Spleen (tissue), 11 donors: Measurements from ENCODE around the gene ATP2B2. TPM values are rescaled to one million over a fixed set of nuclear protein-coding genes. Genes with fewer than 3 reads are reported as not detected.

Source experiments
- DNase-seq: peaks from one replicate; pipeline ENCODE4 v3.0.0-alpha.2; 2020
- H3K27ac ChIP-seq, 8 donors: fragments of 200-600 bp; sonication (generic) in 7 of 8; 1 replicate in 4 of 8; 2 replicates in 4 of 8; pipeline versions ENCODE4 v1.5.0 to v1.8.0; 2016 to 2021; ENCODE audit warnings: inconsistent platforms in 4 of 8, mild to moderate bottlenecking in 4 of 8, moderate library complexity in 1 of 8
- H3K27me3 ChIP-seq, 7 donors: fragments of 200-600 bp; sonication (generic) in 6 of 7; replicated peaks in 1 of 7; 1 replicate in 4 of 7; 2 replicates in 3 of 7; pipeline versions ENCODE4 v1.5.0 to v1.8.0; 2016 to 2021; ENCODE audit warnings: inconsistent platforms in 3 of 7, mild to moderate bottlenecking in 1 of 7
- H3K36me3 ChIP-seq, 6 donors: fragments of 200-600 bp; sonication (generic) in 5 of 6; 1 replicate in 4 of 6; 2 replicates in 2 of 6; pipeline versions ENCODE4 v1.5.0 to v1.8.0; 2016 to 2021; ENCODE audit warnings: inconsistent platforms in 2 of 6
- H3K4me1 ChIP-seq, 6 donors: fragments of 200-600 bp; sonication (generic) in 5 of 6; 1 replicate in 3 of 6; 2 replicates in 3 of 6; pipeline versions ENCODE4 v1.5.0 to v1.8.0; 2016 to 2021; ENCODE audit warnings: inconsistent platforms in 3 of 6
- H3K4me3 ChIP-seq, 8 donors: fragments of 200-600 bp; sonication (generic) in 7 of 8; 1 replicate in 4 of 8; 2 replicates in 4 of 8; pipeline versions ENCODE4 v1.5.0 to v1.8.0; 2016 to 2021; ENCODE audit warnings: inconsistent platforms in 4 of 8, mild to moderate bottlenecking in 4 of 8, moderate library complexity in 2 of 8
- H3K9me3 ChIP-seq, 8 donors: fragments of 200-600 bp; sonication (generic) in 7 of 8; 1 replicate in 4 of 8; 2 replicates in 4 of 8; pipeline versions ENCODE4 v1.5.0 to v1.8.0; 2016 to 2021; ENCODE audit warnings: inconsistent platforms in 4 of 8
- CTCF ChIP-seq, 11 experiments: fragments of 200-600 bp in 7 of 11; fragments of 450-650 bp in 4 of 11; sonication (generic) in 4 of 11; IDR thresholded peaks in 8 of 11; conservative IDR thresholded peaks in 3 of 11; 1 replicate in 7 of 11; 2 replicates in 4 of 11; pipeline versions ENCODE4 v1.4.0 to v1.8.0; 2016 to 2021; ENCODE audit warnings: antibody characterized with exemption in 11 of 11, inconsistent platforms in 4 of 11, mild to moderate bottlenecking in 1 of 11
- POLR2A ChIP-seq, 3 donors: fragments of 450-650 bp; IDR thresholded peaks; one replicate each; pipeline ENCODE4 v1.5.1; 2017; ENCODE audit warnings: antibody characterized with exemption in 3 of 3, mild to moderate bottlenecking in 1 of 3
- POLR2AphosphoS5 ChIP-seq, 3 donors: sonication (generic); formaldehyde crosslinking; IDR thresholded peaks; one replicate each; pipeline ENCODE4 v1.5.1; 2017; ENCODE audit warnings: antibody characterized with exemption in 3 of 3
- WGBS, 5 donors: extraction: QIAGEN DNeasy Blood & Tissue Kit in 3 of 5; methylation state at CpG; one replicate each; pipeline versions ENCODE4 v1.1.5 to v1.1.7; 2013 to 2018; 5-methylcytosine and 5-hydroxymethylcytosine counted together
- intact Hi-C: fragments of 100-400 bp; cut with DNase I; formaldehyde crosslinking; loops from one replicate; pipeline ENCODE4 v1.15.0; 2023; ENCODE audit warnings: low total_unique reads
- polyA plus RNA-seq, 3 donors: library from polyadenylated mRNA; stranded (reverse); fragments of 200-250 nt; gene quantifications; one replicate each; pipeline ENCODE4 v1.2.1, GENCODE V29; 2013
- total RNA-seq, 7 donors: library from RNA; depleted of rRNA in 3 of 7; stranded (reverse); fragments of >200 nt in 3 of 7; fragmentation: NEBNext Ultra II Directional in 4 of 7; extraction: Animal tissue kit (Norgen Biotek cat#: 25700) in 4 of 7; gene quantifications; one replicate each; pipeline versions ENCODE4 v1.1.0 to v1.2.1, GENCODE V29; 2016 to 2021
- donor health status: healthy with polysubstance abuse.
- donor health status: DM: no; HTN: no; CAD: no; lungs with moderate emphysema.
- donor health status: DM: no; HTN: no; CAD: no.
- donor health status: Bipolar disorder and iron deficiency.
- donor health status: healthy.
- donor health status: DM: no; HTN: no; CAD: no.
- donor health status: DM: yes; HTN: yes; CAD: no.

The ATP2B2 gene
- total and polyA plus RNA-seq, 10 donors: 0.02 to 1.5 (median 0.24) TPM; not detected in 2

DNA sequence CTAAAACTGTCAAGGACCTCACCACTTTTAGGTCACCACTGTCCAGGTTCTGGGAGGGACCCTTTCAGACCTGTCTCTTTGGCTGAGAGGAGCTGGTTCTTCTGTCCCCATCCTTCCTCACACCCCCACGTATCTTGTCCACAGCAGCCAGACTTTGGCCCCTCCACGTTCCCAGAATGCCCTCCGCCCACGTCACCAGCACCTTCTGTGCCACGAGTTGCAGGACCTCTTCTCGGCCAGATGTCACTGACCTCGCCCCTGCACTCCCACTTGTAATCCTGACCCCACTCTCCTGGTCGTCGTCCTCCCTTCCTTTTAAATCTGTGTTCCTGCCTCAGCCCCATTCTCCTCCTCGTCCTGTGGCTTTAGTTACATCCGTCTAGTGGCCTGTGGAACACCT is 161.9 kb downstream of the ATP2B2 start:
- WGBS, 5 donors: 54 to 72% (median 61%) methylated on average over 11 of the region's 11 CpGs
- Histone ChIP-seq H3K36me3 (no peaks in the 10 kb centered on the region), H3K9me3 (no peaks in the 10 kb centered on the region), H3K27me3 (peaks cover 0 to 10% (median 0%) of the 10 kb centered on the region in 7 donors), H3K4me1 (peaks cover 0 to 6% (median 0%) of the 10 kb centered on the region in 6 donors), H3K4me3 (no peak overlapping the region), H3K27ac (no peak overlapping the region)
- peak; percentile 47 for DNase-seq
- no peak for TF ChIP-seq CTCF (IDR thresholded peaks at IDR 0.05 in 8 of 11, conservative IDR thresholded peaks at IDR 0.05 in 3 of 11)
- TF ChIP-seq POLR2AphosphoS5 (IDR thresholded peaks at IDR 0.05): no peak
- no peak for TF ChIP-seq POLR2A (IDR thresholded peaks at IDR 0.05)
- intact Hi-C loops: loop anchor here (5.0 kb wide), 1 partner anchor 394 kb away; no protein-coding TSS in a partner anchor

DNA sequence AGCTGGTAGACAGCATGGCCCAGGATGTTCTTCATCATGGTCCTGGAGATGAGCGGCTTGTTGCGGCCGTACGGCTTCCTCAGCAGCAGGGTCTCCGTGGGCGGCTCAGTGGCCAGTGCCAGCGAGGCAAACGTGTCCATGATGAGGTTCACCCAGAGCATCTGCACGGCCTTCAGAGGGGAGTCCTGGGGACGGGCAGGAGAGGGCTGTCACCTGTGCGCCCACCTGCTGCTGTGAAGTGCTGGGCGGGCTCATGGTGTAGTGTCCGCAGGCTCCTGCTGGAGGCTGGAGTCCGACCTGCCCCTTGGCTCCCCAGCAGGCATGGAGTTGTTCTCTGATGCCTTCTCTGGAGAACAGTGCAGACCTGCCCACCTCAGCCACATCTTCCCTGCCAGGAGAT is 162.6 kb downstream of the ATP2B2 start:
- DNase-seq: peak; percentile 69
- TF ChIP-seq POLR2A (IDR thresholded peaks at IDR 0.05) (no peak), POLR2AphosphoS5 (IDR thresholded peaks at IDR 0.05) (no peak), CTCF (IDR thresholded peaks at IDR 0.05 in 8 of 11, conservative IDR thresholded peaks at IDR 0.05 in 3 of 11) (no peak)
- Histone ChIP-seq H3K27me3 (peaks cover 0 to 10% (median 0%) of the 10 kb centered on the region in 7 donors), H3K27ac (no peak overlapping the region), H3K4me3 (no peak overlapping the region), H3K36me3 (no peaks in the 10 kb centered on the region), H3K4me1 (peaks cover 0 to 6% (median 0%) of the 10 kb centered on the region in 6 donors), H3K9me3 (no peaks in the 10 kb centered on the region)
- WGBS, 5 donors: 87 to 96% (median 90%) methylated on average over 6 to 14 of the region's 14 CpGs
- intact Hi-C loops: loop anchor here (5.0 kb wide), 1 partner anchor 395 kb away; no protein-coding TSS in a partner anchor

- 64 to 83% (median 77%) methylated on average over 4 to 7 of the region's 7 CpGs for WGBS, 5 donors
- TF ChIP-seq CTCF (IDR thresholded peaks at IDR 0.05 in 8 of 11, conservative IDR thresholded peaks at IDR 0.05 in 3 of 11): no peak
- no peak for TF ChIP-seq POLR2AphosphoS5 (IDR thresholded peaks at IDR 0.05)
- TF ChIP-seq POLR2A (IDR thresholded peaks at IDR 0.05): no peak
Observed at GRCh38 chr3:10341901-10342398, 163.4 kb downstream of the ATP2B2 start.

GRCh38 chr3:10340476-10340875 is 164.9 kb downstream of the ATP2B2 start:
- Histone ChIP-seq H3K4me1 (peaks cover 0 to 6% (median 0%) of the 10 kb centered on the region in 6 donors), H3K27ac (no peak overlapping the region), H3K36me3 (no peaks in the 10 kb centered on the region), H3K9me3 (no peaks in the 10 kb centered on the region), H3K27me3 (peaks cover 0 to 10% (median 0%) of the 10 kb centered on the region in 7 donors), H3K4me3 (no peak overlapping the region)
- TF ChIP-seq POLR2AphosphoS5 (IDR thresholded peaks at IDR 0.05) (no peak), CTCF (IDR thresholded peaks at IDR 0.05 in 8 of 11, conservative IDR thresholded peaks at IDR 0.05 in 3 of 11) (no peak), POLR2A (IDR thresholded peaks at IDR 0.05) (no peak)
- DNase-seq: peak; percentile 62
- intact Hi-C loops: loop anchor here (5.0 kb wide), 1 partner anchor 397 kb away; no protein-coding TSS in a partner anchor
- WGBS, 5 donors: 90 to 95% (median 92%) methylated on average over 18 of the region's 18 CpGs

More at GRCh38 chr3:10341901-10342398, 163.4 kb downstream of the ATP2B2 start:
- Histone ChIP-seq H3K27me3 (peaks cover 0 to 10% (median 0%) of the 10 kb centered on the region in 7 donors), H3K4me1 (peaks cover 0 to 6% (median 0%) of the 10 kb centered on the region in 6 donors), H3K27ac (no peak overlapping the region), H3K9me3 (no peaks in the 10 kb centered on the region), H3K4me3 (no peak overlapping the region), H3K36me3 (no peaks in the 10 kb centered on the region)
- DNase-seq: peak; percentile 47
- intact Hi-C loops: loop anchor here (5.0 kb wide), 1 partner anchor 395 kb away; no protein-coding TSS in a partner anchor
